KMS-11 (cell line): ENCODE data around the gene GRIP2.

Experiments
- H2AFZ ChIP-seq: fragments of 200-600 bp; sonication (generic); 2 replicates; pipeline ENCODE4 v1.6.1; 2016; ENCODE audit warnings: antibody characterized with exemption, mixed run types, low read depth
- H3K27ac ChIP-seq: fragments of 200-600 bp; sonication (generic); 2 replicates; pipeline ENCODE4 v1.6.1; 2016; ENCODE audit warnings: mild to moderate bottlenecking, mixed run types
- H3K27me3 ChIP-seq: fragments of 200-600 bp; sonication (generic); 2 replicates; pipeline ENCODE4 v1.6.1; 2017; ENCODE audit warnings: mild to moderate bottlenecking, low read depth, mixed run types, moderate library complexity; ENCODE audit not compliant: insufficient read depth
- H3K36me3 ChIP-seq: fragments of 200-600 bp; sonication (generic); 2 replicates; pipeline ENCODE4 v1.6.1; 2017; ENCODE audit warnings: mild to moderate bottlenecking, mixed run types; ENCODE audit not compliant: insufficient read depth
- H3K4me1 ChIP-seq: fragments of 200-600 bp; sonication (generic); 2 replicates; pipeline ENCODE4 v1.6.1; 2016; ENCODE audit warnings: mild to moderate bottlenecking, low read depth, mixed run types; ENCODE audit not compliant: poor library complexity, severe bottlenecking
- H3K4me2 ChIP-seq: fragments of 200-600 bp; sonication (generic); 2 replicates; pipeline ENCODE4 v1.7.0; 2016; ENCODE audit warnings: mild to moderate bottlenecking, mixed run types
- H3K4me3 ChIP-seq: fragments of 200-600 bp; sonication (generic); IDR thresholded peaks from 2 replicates; pipeline ENCODE4 v1.6.1; 2017; ENCODE audit warnings: low read depth, low read length, mixed read lengths; ENCODE audit not compliant: insufficient read depth
- H3K79me2 ChIP-seq: fragments of 200-600 bp; sonication (generic); 2 replicates; pipeline ENCODE4 v1.6.1; 2016; ENCODE audit warnings: low read depth, mixed run types; ENCODE audit not compliant: insufficient read depth
- H3K9ac ChIP-seq: fragments of 200-600 bp; sonication (generic); 2 replicates; pipeline ENCODE4 v1.6.1; 2016; ENCODE audit warnings: mild to moderate bottlenecking, mixed run types
- H4K20me1 ChIP-seq: fragments of 200-600 bp; sonication (generic); 2 replicates; pipeline ENCODE4 v1.6.1; 2016; ENCODE audit warnings: mild to moderate bottlenecking, mixed run types; ENCODE audit not compliant: insufficient read depth
- TF ChIP-seq, protein P1 (sequence below): fragments of 200-600 bp; sonication (generic); conservative IDR thresholded peaks from 2 replicates; pipeline ENCODE4 v1.6.1; 2017; ENCODE audit warnings: low read depth, mild to moderate bottlenecking, antibody characterized with exemption, low read length, moderate library complexity, mixed read lengths

The GRIP2 gene

DNA sequence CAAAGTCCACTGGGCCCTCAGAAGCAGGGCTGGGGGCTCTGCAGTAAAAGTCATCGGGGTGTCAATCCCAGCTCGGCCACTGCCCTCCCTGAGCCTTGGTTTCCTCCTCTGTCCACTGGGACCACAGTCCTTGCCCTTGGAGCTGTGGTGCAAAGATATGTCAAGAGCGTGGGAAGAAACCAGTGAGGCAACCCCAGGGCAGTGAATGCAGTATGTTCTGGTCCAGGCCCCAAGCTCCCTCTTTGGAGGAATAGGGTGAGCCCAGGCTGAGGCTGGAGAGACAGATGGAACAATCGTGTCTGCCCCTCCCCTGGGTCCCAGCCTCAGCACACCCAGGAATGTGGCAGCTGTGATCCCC lies 779 bp downstream of the GRIP2 start:
- no peaks in the 10 kb centered on the region for H3K27me3 ChIP-seq
- no peaks in the 10 kb centered on the region for H3K36me3 ChIP-seq
- TF ChIP-seq, protein P1, sequence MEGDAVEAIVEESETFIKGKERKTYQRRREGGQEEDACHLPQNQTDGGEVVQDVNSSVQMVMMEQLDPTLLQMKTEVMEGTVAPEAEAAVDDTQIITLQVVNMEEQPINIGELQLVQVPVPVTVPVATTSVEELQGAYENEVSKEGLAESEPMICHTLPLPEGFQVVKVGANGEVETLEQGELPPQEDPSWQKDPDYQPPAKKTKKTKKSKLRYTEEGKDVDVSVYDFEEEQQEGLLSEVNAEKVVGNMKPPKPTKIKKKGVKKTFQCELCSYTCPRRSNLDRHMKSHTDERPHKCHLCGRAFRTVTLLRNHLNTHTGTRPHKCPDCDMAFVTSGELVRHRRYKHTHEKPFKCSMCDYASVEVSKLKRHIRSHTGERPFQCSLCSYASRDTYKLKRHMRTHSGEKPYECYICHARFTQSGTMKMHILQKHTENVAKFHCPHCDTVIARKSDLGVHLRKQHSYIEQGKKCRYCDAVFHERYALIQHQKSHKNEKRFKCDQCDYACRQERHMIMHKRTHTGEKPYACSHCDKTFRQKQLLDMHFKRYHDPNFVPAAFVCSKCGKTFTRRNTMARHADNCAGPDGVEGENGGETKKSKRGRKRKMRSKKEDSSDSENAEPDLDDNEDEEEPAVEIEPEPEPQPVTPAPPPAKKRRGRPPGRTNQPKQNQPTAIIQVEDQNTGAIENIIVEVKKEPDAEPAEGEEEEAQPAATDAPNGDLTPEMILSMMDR: no peak
- no peak overlapping the region for H3K4me3 ChIP-seq
- no peaks in the 10 kb centered on the region for H3K4me1 ChIP-seq
- no peak overlapping the region for H3K27ac ChIP-seq
- H3K9ac ChIP-seq: no peak overlapping the region
- H3K79me2 ChIP-seq: no peaks in the 10 kb centered on the region
- H4K20me1 ChIP-seq: no peaks in the 10 kb centered on the region
- H3K4me2 ChIP-seq: no peak overlapping the region
- H2AFZ ChIP-seq: no peak overlapping the region

DNA sequence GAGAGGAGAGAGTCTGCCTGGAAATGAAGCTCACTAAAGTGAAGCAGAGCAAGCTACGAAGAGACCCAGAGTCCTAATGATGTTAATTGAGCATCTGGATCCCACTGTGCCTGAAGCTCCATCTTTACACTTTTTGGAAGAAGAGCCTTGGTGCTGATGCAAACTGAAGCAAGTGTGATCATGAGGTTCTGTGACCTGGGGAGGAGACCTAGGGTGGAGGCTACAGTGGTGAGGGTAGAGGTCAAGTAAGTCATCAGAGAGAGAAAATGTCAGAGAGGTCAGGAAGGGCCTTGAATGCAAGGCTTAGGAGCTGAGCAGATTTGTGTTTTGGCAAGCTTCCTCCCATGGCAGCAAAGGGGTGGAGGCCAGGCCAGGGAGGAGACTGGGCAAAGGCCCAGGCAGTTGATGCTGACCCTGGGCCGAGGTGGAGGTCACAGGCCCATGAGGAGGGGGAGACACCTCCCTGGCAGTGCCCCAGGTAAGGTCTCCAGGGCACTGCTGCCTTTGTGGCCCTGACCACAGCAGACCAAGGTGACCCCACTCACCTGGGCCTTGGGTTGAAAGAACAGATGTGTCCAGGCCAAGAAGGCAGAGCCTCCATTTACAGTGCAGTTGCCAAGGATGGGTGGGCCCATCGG lies 1.6 kb downstream of the GRIP2 start:
- no peaks in the 10 kb centered on the region for H4K20me1 ChIP-seq
- H3K4me2 ChIP-seq: no peak overlapping the region
- no peak overlapping the region for H2AFZ ChIP-seq
- H3K79me2 ChIP-seq: no peaks in the 10 kb centered on the region
- H3K27ac ChIP-seq: no peak overlapping the region
- no peak overlapping the region for H3K9ac ChIP-seq
- H3K4me1 ChIP-seq: no peaks in the 10 kb centered on the region
- no peaks in the 10 kb centered on the region for H3K36me3 ChIP-seq
- TF ChIP-seq, protein P1: no peak
- H3K4me3 ChIP-seq: no peak overlapping the region
- no peaks in the 10 kb centered on the region for H3K27me3 ChIP-seq

DNA sequence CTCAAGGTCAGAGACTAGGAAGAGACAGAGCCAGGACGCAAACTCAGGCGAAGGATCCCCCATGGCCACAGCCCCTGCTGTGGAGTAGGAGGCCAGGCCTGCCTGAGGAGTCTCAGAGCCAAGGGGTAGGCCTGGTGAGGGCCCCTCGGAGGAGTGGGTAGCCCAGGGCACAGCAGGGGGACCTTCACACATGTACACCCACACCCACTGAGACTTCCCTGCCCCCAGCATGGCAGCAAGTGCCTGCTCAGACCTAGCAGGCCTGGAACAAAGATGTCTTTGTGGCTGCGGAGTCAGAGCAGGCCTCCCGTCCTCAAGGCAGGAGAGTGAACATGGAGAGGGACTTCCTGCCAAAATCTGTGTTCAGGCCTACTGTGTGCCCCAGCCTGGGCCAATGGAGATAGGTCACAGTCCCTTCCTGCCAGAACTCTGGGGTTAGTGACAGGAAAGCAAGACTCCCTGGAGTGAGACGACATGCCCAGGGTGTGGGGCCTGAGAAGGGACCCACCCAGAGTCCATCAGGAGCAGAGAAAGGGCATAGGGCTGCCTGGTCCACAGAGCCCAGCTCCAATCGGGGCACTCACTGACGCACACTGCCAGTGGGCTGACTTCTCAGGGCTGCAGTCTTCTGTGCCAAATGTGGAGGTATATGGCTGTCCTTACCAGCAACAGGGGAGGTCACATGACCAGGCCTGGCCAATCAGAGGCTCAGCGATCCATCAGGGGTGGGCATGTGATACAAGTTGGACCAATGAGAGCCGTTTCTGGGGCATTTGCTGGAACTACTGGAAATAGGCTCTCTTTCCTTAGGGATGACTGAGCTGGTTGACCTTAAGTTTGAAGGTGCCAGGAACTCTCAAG lies 2.3 kb downstream of the GRIP2 start:
- H3K36me3 ChIP-seq: no peaks in the 10 kb centered on the region
- H3K9ac ChIP-seq: no peak overlapping the region
- no peaks in the 10 kb centered on the region for H4K20me1 ChIP-seq
- no peak overlapping the region for H3K27ac ChIP-seq
- TF ChIP-seq, protein P1: no peak
- H3K4me3 ChIP-seq: no peak overlapping the region
- H3K79me2 ChIP-seq: no peaks in the 10 kb centered on the region
- no peak overlapping the region for H3K4me2 ChIP-seq
- no peaks in the 10 kb centered on the region for H3K27me3 ChIP-seq
- H2AFZ ChIP-seq: no peak overlapping the region
- H3K4me1 ChIP-seq: no peaks in the 10 kb centered on the region

DNA sequence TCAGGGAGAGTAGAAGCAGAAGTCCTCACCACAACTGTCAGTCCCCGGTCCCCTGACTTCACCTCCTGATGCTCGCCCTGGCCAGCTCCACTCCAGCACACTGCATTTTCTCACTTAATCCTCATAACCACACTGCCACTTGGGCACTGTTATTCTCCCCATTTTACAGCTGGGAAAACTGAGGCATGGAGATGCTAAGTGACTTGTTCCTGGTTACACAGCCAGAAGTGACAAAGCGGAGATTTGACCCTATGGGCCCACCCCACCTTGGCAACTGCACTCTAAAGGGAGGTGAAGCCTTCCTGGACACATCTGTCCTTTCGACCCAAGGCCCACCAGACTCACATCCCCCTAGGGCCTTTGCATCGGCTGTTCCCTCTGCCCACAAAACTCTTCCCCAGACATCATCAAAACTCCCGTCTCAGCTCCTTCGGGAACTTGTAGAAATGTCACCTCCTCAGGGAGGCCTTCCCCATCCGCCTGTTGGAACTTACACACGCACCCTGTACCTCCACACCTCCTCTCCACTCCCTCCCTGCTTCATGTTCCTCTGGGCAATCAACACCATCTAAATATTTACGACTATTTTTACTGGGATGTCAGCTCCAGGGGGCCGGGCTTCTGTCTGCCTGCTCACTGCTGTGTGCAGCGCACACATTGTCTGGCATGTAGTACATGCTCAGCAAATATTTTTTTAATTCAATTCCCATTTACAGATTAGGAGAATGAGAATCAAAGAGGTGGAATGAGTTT lies 3.1 kb downstream of the GRIP2 start:
- H2AFZ ChIP-seq: no peak overlapping the region
- H3K9ac ChIP-seq: no peak overlapping the region
- H3K4me2 ChIP-seq: no peak overlapping the region
- H3K4me3 ChIP-seq: no peak overlapping the region
- no peaks in the 10 kb centered on the region for H3K27me3 ChIP-seq
- H3K79me2 ChIP-seq: no peaks in the 10 kb centered on the region
- no peaks in the 10 kb centered on the region for H3K4me1 ChIP-seq
- TF ChIP-seq, protein P1: no peak
- H3K36me3 ChIP-seq: no peaks in the 10 kb centered on the region
- H3K27ac ChIP-seq: no peak overlapping the region
- H4K20me1 ChIP-seq: no peaks in the 10 kb centered on the region
